Neural crest cell (in vitro differentiated cells): Measurements from ENCODE around the gene ETNK2. TPM values are rescaled to one million over a fixed set of nuclear protein-coding genes. Genes with fewer than 3 reads are reported as not detected.

Source experiments
- DNase-seq: peaks from one replicate; pipeline ENCODE4 v3.0.0; 2021; ENCODE audit warnings: low read depth, mixed read lengths, low spot score
- H3K27ac Mint-ChIP-seq: one replicate; pipeline ENCODE4 v1.8.0; 2021; ENCODE audit warnings: mild to moderate bottlenecking, mixed read lengths; ENCODE audit not compliant: unreplicated experiment
- H3K27me3 Mint-ChIP-seq: 2 replicates; pipeline ENCODE4 v1.8.0; 2021; ENCODE audit warnings: low read depth, mild to moderate bottlenecking, mixed read lengths
- H3K36me3 Mint-ChIP-seq: 2 replicates; pipeline ENCODE4 v1.8.0; 2021; ENCODE audit warnings: low read depth, mild to moderate bottlenecking, mixed read lengths
- H3K4me1 Mint-ChIP-seq: 2 replicates; pipeline ENCODE4 v1.8.0; 2021; ENCODE audit warnings: mixed read lengths
- H3K4me3 Mint-ChIP-seq: one replicate; pipeline ENCODE4 v1.8.0; 2021; ENCODE audit warnings: mild to moderate bottlenecking, mixed read lengths
- H3K9me3 Mint-ChIP-seq: 2 replicates; pipeline ENCODE4 v1.8.0; 2021; ENCODE audit warnings: mixed read lengths
- total RNA-seq: library from RNA; stranded (reverse); gene quantifications from 2 replicates; pipeline ENCODE4 v1.2.1, GENCODE V29; 2021
- TF ChIP-seq, protein P1 (sequence below): fragments of 200-600 bp; sonication (generic); conservative IDR thresholded peaks from 2 replicates; pipeline ENCODE4 v1.5.0; 2021; ENCODE audit warnings: antibody characterized with exemption, mild to moderate bottlenecking

Gene ETNK2
- total RNA-seq, 1 donor from 2014 or later: 14.5 TPM

GRCh38 chr1:204149635-204150565 is 1.9 kb downstream of the ETNK2 start:
- H3K9me3 Mint-ChIP-seq: no peaks in the 10 kb centered on the region
- DNase-seq: no peak
- H3K4me3 Mint-ChIP-seq: peak overlapping the region; percentile 85
- H3K4me1 Mint-ChIP-seq: peaks cover 17% of the 10 kb centered on the region
- H3K36me3 Mint-ChIP-seq: no peaks in the 10 kb centered on the region
- H3K27ac Mint-ChIP-seq: no peak overlapping the region
- TF ChIP-seq, protein P1, sequence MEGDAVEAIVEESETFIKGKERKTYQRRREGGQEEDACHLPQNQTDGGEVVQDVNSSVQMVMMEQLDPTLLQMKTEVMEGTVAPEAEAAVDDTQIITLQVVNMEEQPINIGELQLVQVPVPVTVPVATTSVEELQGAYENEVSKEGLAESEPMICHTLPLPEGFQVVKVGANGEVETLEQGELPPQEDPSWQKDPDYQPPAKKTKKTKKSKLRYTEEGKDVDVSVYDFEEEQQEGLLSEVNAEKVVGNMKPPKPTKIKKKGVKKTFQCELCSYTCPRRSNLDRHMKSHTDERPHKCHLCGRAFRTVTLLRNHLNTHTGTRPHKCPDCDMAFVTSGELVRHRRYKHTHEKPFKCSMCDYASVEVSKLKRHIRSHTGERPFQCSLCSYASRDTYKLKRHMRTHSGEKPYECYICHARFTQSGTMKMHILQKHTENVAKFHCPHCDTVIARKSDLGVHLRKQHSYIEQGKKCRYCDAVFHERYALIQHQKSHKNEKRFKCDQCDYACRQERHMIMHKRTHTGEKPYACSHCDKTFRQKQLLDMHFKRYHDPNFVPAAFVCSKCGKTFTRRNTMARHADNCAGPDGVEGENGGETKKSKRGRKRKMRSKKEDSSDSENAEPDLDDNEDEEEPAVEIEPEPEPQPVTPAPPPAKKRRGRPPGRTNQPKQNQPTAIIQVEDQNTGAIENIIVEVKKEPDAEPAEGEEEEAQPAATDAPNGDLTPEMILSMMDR: no peak
- H3K27me3 Mint-ChIP-seq: peaks cover 12% of the 10 kb centered on the region

DNA sequence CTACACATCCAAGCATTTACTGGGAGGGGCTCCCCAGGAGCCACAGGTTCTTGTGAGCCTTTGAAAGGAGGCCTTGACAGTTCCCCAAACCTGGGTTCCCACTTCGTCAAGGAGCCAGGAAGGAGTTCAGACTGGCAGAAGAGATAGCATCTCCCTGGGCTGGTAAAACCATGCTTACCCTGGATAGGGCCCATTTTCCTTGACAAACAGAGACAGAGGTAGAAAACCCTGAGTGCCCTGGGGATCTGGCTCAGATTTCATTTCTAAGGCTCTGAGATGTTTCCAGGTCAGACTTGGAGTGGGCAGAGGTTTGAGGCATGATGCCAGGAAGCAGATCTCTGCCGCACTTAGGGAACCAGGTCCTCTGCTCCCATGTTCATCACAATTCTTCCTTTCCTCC is 2.7 kb downstream of the ETNK2 start:
- no peaks in the 10 kb centered on the region for H3K9me3 Mint-ChIP-seq
- no peak overlapping the region for H3K27ac Mint-ChIP-seq
- peaks cover 12% of the 10 kb centered on the region for H3K27me3 Mint-ChIP-seq
- no peaks in the 10 kb centered on the region for H3K36me3 Mint-ChIP-seq
- H3K4me1 Mint-ChIP-seq: peaks cover 17% of the 10 kb centered on the region
- H3K4me3 Mint-ChIP-seq: peak overlapping the region; percentile 28
- no peak for DNase-seq
- TF ChIP-seq, protein P1: no peak

- Mint-ChIP-seq H3K9me3 (no peaks in the 10 kb centered on the region), H3K4me1 (peaks cover 17% of the 10 kb centered on the region), H3K27me3 (peaks cover 9% of the 10 kb centered on the region), H3K36me3 (no peaks in the 10 kb centered on the region), H3K27ac (peak overlapping the region; percentile 27), H3K4me3 (peak overlapping the region; percentile 34)
- TF ChIP-seq, protein P1: no peak
- no peak for DNase-seq
These were observed 4.1 kb downstream of the ETNK2 start for GRCh38 chr1:204147406-204148383.

- no peak overlapping the region for H3K27ac Mint-ChIP-seq
- TF ChIP-seq, protein P1: no peak
- no peak for DNase-seq
These were observed 4.9 kb downstream of the ETNK2 start for GRCh38 chr1:204146965-204147364.

DNA sequence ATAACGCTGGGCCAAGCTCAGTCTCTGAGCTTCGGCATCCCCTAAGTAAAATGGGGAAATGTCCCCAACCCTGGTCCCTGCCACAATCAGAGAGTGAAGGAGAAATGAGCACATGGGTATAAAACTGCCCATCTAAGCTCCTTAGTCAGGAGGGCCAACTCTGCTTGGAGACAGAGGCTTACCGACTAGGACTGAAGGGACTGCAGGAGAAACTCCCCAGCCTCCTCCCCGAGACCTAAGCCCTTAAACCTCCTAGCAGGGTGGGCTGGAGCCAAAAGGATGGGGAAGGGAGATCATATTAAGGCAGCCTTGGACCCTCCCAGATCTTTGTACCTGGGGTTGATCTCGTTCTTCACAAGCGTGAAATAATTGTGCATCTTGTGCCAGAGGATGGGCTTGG is 5.5 kb downstream of the ETNK2 start:
- Mint-ChIP-seq H3K36me3 (no peaks in the 10 kb centered on the region), H3K4me3 (no peak overlapping the region), H3K27ac (no peak overlapping the region), H3K27me3 (peaks cover 9% of the 10 kb centered on the region), H3K4me1 (peaks cover 17% of the 10 kb centered on the region), H3K9me3 (no peaks in the 10 kb centered on the region)
- TF ChIP-seq, protein P1: no peak
- DNase-seq: no peak

More at GRCh38 chr1:204146965-204147364, 4.9 kb downstream of the ETNK2 start:
- Mint-ChIP-seq H3K4me1 (peaks cover 17% of the 10 kb centered on the region), H3K36me3 (no peaks in the 10 kb centered on the region), H3K9me3 (no peaks in the 10 kb centered on the region), H3K27me3 (peaks cover 9% of the 10 kb centered on the region), H3K4me3 (no peak overlapping the region)
